SK-N-SH (cell line): ENCODE data around the gene C22orf15. TPM values are rescaled to one million over a fixed set of nuclear protein-coding genes. Genes with fewer than 3 reads are reported as not detected.

Source experiments
- CTCF ChIA-PET: fragments of 300-600, 350-600 bp; formaldehyde crosslinking; extraction: SDS; loops from one replicate; lab custom pipeline; 2021; lab: Yijun Ruan, JAX
- POLR2A ChIA-PET: fragments of 350-600 bp; sonication (Branson Sonifier 250); formaldehyde crosslinking; extraction: SDS; loops from one replicate; lab custom pipeline; 2020; ENCODE audit warnings: antibody characterized with exemption, inconsistent platforms; lab: Yijun Ruan, JAX
- DNase-seq: peaks from one replicate; pipeline ENCODE4 v3.0.0; 2012
- H2AFZ ChIP-seq: fragments of 200-600 bp; sonication (generic); 2 replicates; pipeline ENCODE4 v1.8.1; 2016; ENCODE audit warnings: antibody characterized with exemption, mild to moderate bottlenecking, low read depth
- H3F3A ChIP-seq: fragments of 200-600 bp; sonication (generic); replicated peaks from 2 replicates; pipeline ENCODE3; 2016; ENCODE audit warnings: antibody characterized with exemption, mild to moderate bottlenecking; ENCODE audit not compliant: insufficient read depth
- H3K27ac ChIP-seq, 2 experiments: fragments of 200-500 bp in 1 of 2; fragments of 200-600 bp in 1 of 2; sonication (Bioruptor generic) in 1 of 2; sonication (generic), shearing (Covaris generic) in 1 of 2; 2 replicates each; pipeline versions ENCODE4 v1.5.1 to v1.6.1; 2014 to 2016; ENCODE audit warnings: low read depth in 2 of 2, inconsistent platforms in 1 of 2, low read length in 1 of 2, mild to moderate bottlenecking in 1 of 2, mixed read lengths in 1 of 2
- H3K27me3 ChIP-seq: fragments of 200-600 bp; sonication (generic), shearing (Covaris generic); 2 replicates; pipeline ENCODE4 v1.6.1; 2016; ENCODE audit warnings: mixed run types; ENCODE audit not compliant: insufficient read depth
- H3K36me3 ChIP-seq, 2 experiments: fragments of 200-500 bp in 1 of 2; fragments of 200-600 bp in 1 of 2; sonication (Bioruptor generic) in 1 of 2; sonication (generic) in 1 of 2; replicated peaks in 1 of 2; 2 replicates each; pipeline versions ENCODE3 to v1.5.1; 2014 to 2016; ENCODE audit warnings: low read length in 1 of 2, mild to moderate bottlenecking in 1 of 2; ENCODE audit not compliant: insufficient read depth in 2 of 2, control insufficient read depth in 1 of 2
- H3K4me1 ChIP-seq, 2 experiments: fragments of 200-500 bp in 1 of 2; fragments of 200-600 bp in 1 of 2; sonication (Bioruptor generic) in 1 of 2; sonication (generic), shearing (Covaris generic) in 1 of 2; 2 replicates each; pipeline versions ENCODE4 v1.5.1 to v1.6.1; 2014 to 2016; ENCODE audit warnings: low read depth in 1 of 2, low read length in 1 of 2, mixed run types in 1 of 2; ENCODE audit not compliant: insufficient read depth in 2 of 2, control insufficient read depth in 1 of 2
- H3K4me2 ChIP-seq: fragments of 200-600 bp; sonication (generic), shearing (Covaris generic); 2 replicates; pipeline ENCODE4 v1.6.1; 2017; ENCODE audit warnings: mixed run types
- H3K4me3 ChIP-seq, 2 experiments: fragments of 200-500 bp in 1 of 2; fragments of 200-600 bp in 1 of 2; sonication (Bioruptor generic) in 1 of 2; sonication (generic), shearing (Covaris generic) in 1 of 2; 2 replicates each; pipeline versions ENCODE4 v1.5.1 to v1.8.1; 2014 to 2016; ENCODE audit warnings: low read depth in 2 of 2, inconsistent platforms in 1 of 2, low read length in 1 of 2, mild to moderate bottlenecking in 1 of 2, mixed read lengths in 1 of 2, moderate library complexity in 1 of 2
- H3K79me2 ChIP-seq: fragments of 200-600 bp; sonication (generic); 2 replicates; pipeline ENCODE4 v1.8.1; 2017; ENCODE audit warnings: mild to moderate bottlenecking; ENCODE audit not compliant: insufficient read depth
- H3K9ac ChIP-seq: fragments of 200-600 bp; sonication (generic); 2 replicates; pipeline ENCODE4 v1.6.1; 2017; ENCODE audit warnings: mixed run types
- H3K9me2 ChIP-seq: fragments of 200-600 bp; sonication (generic); 2 replicates; pipeline ENCODE4 v1.6.1; 2017; ENCODE audit warnings: mixed run types
- H3K9me3 ChIP-seq: fragments of 200-600 bp; sonication (generic); 2 replicates; pipeline ENCODE4 v1.6.1; 2017; ENCODE audit warnings: mixed run types, mild to moderate bottlenecking, moderate library complexity
- H4K20me1 ChIP-seq: fragments of 200-600 bp; sonication (generic); 2 replicates; pipeline ENCODE4 v1.6.1; 2017; ENCODE audit warnings: mild to moderate bottlenecking, mixed run types; ENCODE audit not compliant: insufficient read depth
- ELF1 ChIP-seq: IDR thresholded peaks from 2 replicates; pipeline ENCODE4 v1.4.0; 2012
- EP300 ChIP-seq, 2 experiments: IDR thresholded peaks; 2 replicates each; pipeline versions ENCODE4 v1.4.0 to v1.6.1; 2012; ENCODE audit warnings: borderline replicate concordance in 1 of 2, low read depth in 1 of 2, low read length in 1 of 2
- EZH2phosphoT487 ChIP-seq: fragments of 200-600 bp; sonication (generic); IDR thresholded peaks from 2 replicates; pipeline ENCODE4 v1.6.1; 2017; ENCODE audit warnings: low read depth, mixed run types, mild to moderate bottlenecking, antibody characterized with exemption, moderate library complexity, borderline replicate concordance
- FOXM1 ChIP-seq: IDR thresholded peaks from 2 replicates; pipeline ENCODE4 v1.4.0; 2012; ENCODE audit warnings: low read depth, mild to moderate bottlenecking
- GATA2 ChIP-seq: sonication (generic); formaldehyde crosslinking; IDR thresholded peaks from 2 replicates; pipeline ENCODE4 v1.5.0; 2020; ENCODE audit warnings: mild to moderate bottlenecking, missing genetic modification reagents
- IRF3 ChIP-seq: fragments of 150-350 bp; IDR thresholded peaks from 2 replicates; pipeline ENCODE4 v1.6.1; 2016; ENCODE audit warnings: mild to moderate bottlenecking, low read depth, low read length
- JUND ChIP-seq: IDR thresholded peaks from 2 replicates; pipeline ENCODE4 v1.4.0; 2012
- MEF2A ChIP-seq: IDR thresholded peaks from 2 replicates; pipeline ENCODE4 v1.4.0; 2012; ENCODE audit warnings: low read depth, borderline replicate concordance
- MXI1 ChIP-seq: IDR thresholded peaks from 2 replicates; pipeline ENCODE4 v1.6.1; 2012; ENCODE audit warnings: mild to moderate bottlenecking, low read depth, low read length, improper control_type of control experiment
- NFIC ChIP-seq: IDR thresholded peaks from 2 replicates; pipeline ENCODE4 v1.4.0; 2012; ENCODE audit warnings: borderline replicate concordance
- NRF1 ChIP-seq: IDR thresholded peaks from 2 replicates; pipeline ENCODE4 v1.6.1; 2012; ENCODE audit warnings: low read depth, mild to moderate bottlenecking, low read length
- PBX3 ChIP-seq: IDR thresholded peaks from 2 replicates; pipeline ENCODE4; 2012
- REST ChIP-seq: IDR thresholded peaks from 2 replicates; pipeline ENCODE4 v1.6.1; 2012; ENCODE audit warnings: mild to moderate bottlenecking, low read depth, low read length, moderate library complexity
- RFX5 ChIP-seq: IDR thresholded peaks from 2 replicates; pipeline ENCODE4 v1.6.1; 2012; ENCODE audit warnings: mild to moderate bottlenecking, improper control_type of control experiment, low read length
- SIN3A ChIP-seq: IDR thresholded peaks from 2 replicates; pipeline ENCODE4 v1.6.1; 2012; ENCODE audit warnings: low read depth, mild to moderate bottlenecking, low read length, moderate library complexity, borderline replicate concordance
- SMC3 ChIP-seq: IDR thresholded peaks from 2 replicates; pipeline ENCODE4 v1.6.1; 2012; ENCODE audit warnings: low read depth, low read length, improper control_type of control experiment
- TAF1 ChIP-seq: IDR thresholded peaks from 2 replicates; pipeline ENCODE4 v1.6.1; 2012; ENCODE audit warnings: low read depth, mild to moderate bottlenecking, low read length, moderate library complexity, borderline replicate concordance
- TCF12 ChIP-seq: IDR thresholded peaks from 2 replicates; pipeline ENCODE4 v1.4.0; 2012
- TEAD4 ChIP-seq: IDR thresholded peaks from 2 replicates; pipeline ENCODE4 v1.4.0; 2012; ENCODE audit warnings: mild to moderate bottlenecking, borderline replicate concordance; ENCODE audit not compliant: insufficient read depth
- WGBS: methylation state at CpG from one replicate; pipeline ENCODE4 v1.1.6; 2017; ENCODE audit warnings: low lambda C conversion rate; 5-methylcytosine and 5-hydroxymethylcytosine counted together
- polyA plus RNA-seq, 3 experiments: library from polyadenylated mRNA; depleted of rRNA; stranded (reverse); fragments of >200 nt; gene quantifications; 2 replicates each; pipeline ENCODE4 v1.2.3, GENCODE V29; 2012

The C22orf15 gene
- polyA plus RNA-seq, 1 of the 3 experiments (the other 2 are of a cell fraction) = 1.6 TPM

GRCh38 chr22:23767303-23767672, 4.5 kb downstream of the C22orf15 start (continued):
- no peak for TF ChIP-seq REST
- TF ChIP-seq TAF1 = no peak

- WGBS = 2% methylated on average over 13 of the region's 63 CpGs
- no peaks in the 10 kb centered on the region for H3K9me3 ChIP-seq
- H4K20me1 ChIP-seq = no peaks in the 10 kb centered on the region
- peak within 1 kb of the TSS; percentile 95 for H2AFZ ChIP-seq
- H3K36me3 ChIP-seq = no peaks in the 10 kb centered on the region
- H3K27ac ChIP-seq = peak within 1 kb of the TSS; percentile 48 to 89; a peak in 3 of 4 replicates
- H3F3A ChIP-seq = peaks cover 6% of the 10 kb centered on the region
- peaks cover 9 to 16% of the 10 kb centered on the region in 2 experiments; a peak in 3 of 4 replicates for H3K4me1 ChIP-seq
- peak within 1 kb of the TSS; percentile 69 for H3K4me3 ChIP-seq
- H3K9me2 ChIP-seq = no peaks in the 10 kb centered on the region
- ChIA-PET CTCF (interaction anchor here (0.5 to 14.9 kb wide), 20 partner anchors 10 to 735 kb away, joined by 3 to 277 read pairs (median 4); partner anchors contain the start of genes IGLL1, SLC2A11 and ZNF70), POLR2A (interaction anchor here (0.6 to 1.4 kb wide), 9 partner anchors 18 to 654 kb away, joined by 3 to 5 read pairs (median 3); partner anchors contain the start of gene SLC2A11)
- H3K9ac ChIP-seq = peak within 1 kb of the TSS; percentile 70
- H3K4me2 ChIP-seq = peak within 1 kb of the TSS; percentile 99
- peak; percentile 96 for DNase-seq
- no peaks in the 10 kb centered on the region for H3K27me3 ChIP-seq
- peaks cover 11% of the 10 kb centered on the region; the same call in 1 of the 2 replicates for H3K79me2 ChIP-seq
- TF ChIP-seq JUND = no peak
- no peak for TF ChIP-seq EZH2phosphoT487
- no peak for TF ChIP-seq PBX3
- peak; percentile 78 for TF ChIP-seq SMC3
- TF ChIP-seq ELF1 = no peak
- peak; percentile 54; the same call in 1 of the 2 replicates for TF ChIP-seq SIN3A
- no peak for TF ChIP-seq TEAD4
- peak; percentile 79 for TF ChIP-seq MXI1
- no peak for TF ChIP-seq GATA2
- no peak for TF ChIP-seq REST
- TF ChIP-seq TAF1 = peak; percentile 39; the same call in 1 of the 2 replicates
- no peak for TF ChIP-seq FOXM1
- 0 out of 2 replicates have a peak, but pooled peaks have one; percentile 5 for TF ChIP-seq NRF1
- no peak for TF ChIP-seq MEF2A
- TF ChIP-seq IRF3 = no peak
- TF ChIP-seq TCF12 = no peak
- peak; percentile 29; the same call in 1 of the 2 replicates for TF ChIP-seq NFIC
- TF ChIP-seq RFX5 = no peak
- TF ChIP-seq EP300 (IDR thresholded peaks at IDR 0.05; ENCODE audit: borderline replicate concordance in 1 of 2, low read depth in 1 of 2, low read length in 1 of 2) = no peak
Observed at GRCh38 chr22:23767673-23768548, 5.1 kb downstream of the C22orf15 start, which contains the start of gene CHCHD10. CHCHD10 (minus strand) TSS chr22:23767972; CDS start chr22:23767874, 98 bp downstream.
